Vagina (tissue), 2 donors: ENCODE data around the gene RNU7-1.

Experiments
- CTCF ChIP-seq, 3 experiments: fragments of 450-650 bp in 2 of 3; fragments of 200-600 bp in 1 of 3; sonication (generic) in 1 of 3; IDR thresholded peaks; one replicate each; pipeline ENCODE4 v1.5.1; 2017 to 2019; ENCODE audit warnings: antibody characterized with exemption in 3 of 3, mild to moderate bottlenecking in 2 of 3, moderate library complexity in 2 of 3
- POLR2A ChIP-seq, 2 donors: fragments of 450-650 bp; IDR thresholded peaks; one replicate each; pipeline ENCODE4 v1.6.1; 2017; ENCODE audit warnings: antibody characterized with exemption in 2 of 2, mild to moderate bottlenecking in 2 of 2, moderate library complexity in 2 of 2
- POLR2AphosphoS5 ChIP-seq, 2 donors: sonication (generic); formaldehyde crosslinking; IDR thresholded peaks; one replicate each; pipeline ENCODE4 v1.9.0; 2017; ENCODE audit warnings: antibody characterized with exemption in 2 of 2, mild to moderate bottlenecking in 2 of 2, low read depth in 1 of 2; ENCODE audit not compliant: insufficient read depth in 1 of 2

GRCh38 chr12:6936636-6937480, 6.8 kb upstream of the RNU7-1 start:
- TF ChIP-seq CTCF (IDR thresholded peaks at IDR 0.05) (no peak), POLR2AphosphoS5 (IDR thresholded peaks at IDR 0.05; ENCODE audit: insufficient read depth in 1 of 2, low read depth in 1 of 2) (no peak), POLR2A (IDR thresholded peaks at IDR 0.05) (no peak)
